Dendritic cell treated with granulocyte-macrophage colony-stimulating factor and Interleukin-4, amounts not matched to agents 40 ng/mL and 50 ng/mL, for 4 days (primary cell): ENCODE data around the gene CYP46A1.

Experiments
- H3K27ac Mint-ChIP-seq: one replicate; pipeline ENCODE4 v1.8.0; 2022; ENCODE audit warnings: mild to moderate bottlenecking, mixed read lengths
- H3K27me3 Mint-ChIP-seq: one replicate; pipeline ENCODE4 v1.8.0; 2022; ENCODE audit warnings: mild to moderate bottlenecking, mixed read lengths
- H3K36me3 Mint-ChIP-seq: one replicate; pipeline ENCODE4 v1.8.0; 2022; ENCODE audit warnings: low read depth, mixed read lengths
- H3K4me1 Mint-ChIP-seq: one replicate; pipeline ENCODE4 v1.8.0; 2022; ENCODE audit warnings: low read depth, mixed read lengths
- H3K4me3 Mint-ChIP-seq: one replicate; pipeline ENCODE4 v1.8.0; 2022; ENCODE audit warnings: mild to moderate bottlenecking, moderate library complexity, mixed read lengths
- H3K9me3 Mint-ChIP-seq: one replicate; pipeline ENCODE4 v1.8.0; 2022; ENCODE audit warnings: mixed read lengths
- intact Hi-C: fragments of 100-400 bp; cut with micrococcal nuclease; formaldehyde crosslinking; loops from one replicate; pipeline ENCODE4 v1.15.0; 2022

Gene CYP46A1

GRCh38 chr14:99735189-99736135 lies 51.4 kb downstream of the CYP46A1 start:
- no peak overlapping the region for H3K27ac Mint-ChIP-seq
- no peaks in the 10 kb centered on the region for H3K36me3 Mint-ChIP-seq
- no peaks in the 10 kb centered on the region for H3K9me3 Mint-ChIP-seq
- H3K27me3 Mint-ChIP-seq = peaks cover 59% of the 10 kb centered on the region
- H3K4me1 Mint-ChIP-seq = peaks cover 5% of the 10 kb centered on the region
- H3K4me3 Mint-ChIP-seq = no peak overlapping the region
- intact Hi-C loops = no loop called here

GRCh38 chr14:99736603-99737371 lies 52.7 kb downstream of the CYP46A1 start:
- no peak overlapping the region for H3K4me3 Mint-ChIP-seq
- H3K9me3 Mint-ChIP-seq = no peaks in the 10 kb centered on the region
- peaks cover 60% of the 10 kb centered on the region for H3K27me3 Mint-ChIP-seq
- no peak overlapping the region for H3K27ac Mint-ChIP-seq
- intact Hi-C loops = no loop called here
- H3K36me3 Mint-ChIP-seq = no peaks in the 10 kb centered on the region
- peaks cover 5% of the 10 kb centered on the region for H3K4me1 Mint-ChIP-seq

- no peaks in the 10 kb centered on the region for H3K9me3 Mint-ChIP-seq
- peaks cover 5% of the 10 kb centered on the region for H3K4me1 Mint-ChIP-seq
- no peak overlapping the region for H3K4me3 Mint-ChIP-seq
- intact Hi-C loops = no loop called here
- H3K27ac Mint-ChIP-seq = no peak overlapping the region
- H3K27me3 Mint-ChIP-seq = peaks cover 59% of the 10 kb centered on the region
- no peaks in the 10 kb centered on the region for H3K36me3 Mint-ChIP-seq
These were observed 53.4 kb downstream of the CYP46A1 start for GRCh38 chr14:99737451-99737951.

GRCh38 chr14:99737956-99738667 lies 54.0 kb downstream of the CYP46A1 start:
- Mint-ChIP-seq H3K4me1 (peaks cover 5% of the 10 kb centered on the region), H3K27ac (no peak overlapping the region), H3K4me3 (no peak overlapping the region), H3K36me3 (no peaks in the 10 kb centered on the region), H3K27me3 (peaks cover 59% of the 10 kb centered on the region), H3K9me3 (no peaks in the 10 kb centered on the region)
- intact Hi-C loops = no loop called here

- intact Hi-C loops = no loop called here
- no peaks in the 10 kb centered on the region for H3K4me1 Mint-ChIP-seq
- H3K9me3 Mint-ChIP-seq = no peaks in the 10 kb centered on the region
- no peak overlapping the region for H3K4me3 Mint-ChIP-seq
- H3K27me3 Mint-ChIP-seq = peaks cover 53% of the 10 kb centered on the region
- H3K27ac Mint-ChIP-seq = no peak overlapping the region
- H3K36me3 Mint-ChIP-seq = no peaks in the 10 kb centered on the region
These were observed 56.3 kb downstream of the CYP46A1 start for GRCh38 chr14:99740411-99740810.

GRCh38 chr14:99741227-99741976 lies 57.3 kb downstream of the CYP46A1 start:
- no peaks in the 10 kb centered on the region for H3K4me1 Mint-ChIP-seq
- intact Hi-C loops = no loop called here
- no peak overlapping the region for H3K4me3 Mint-ChIP-seq
- H3K27me3 Mint-ChIP-seq = peaks cover 54% of the 10 kb centered on the region
- no peaks in the 10 kb centered on the region for H3K9me3 Mint-ChIP-seq
- no peaks in the 10 kb centered on the region for H3K36me3 Mint-ChIP-seq
- H3K27ac Mint-ChIP-seq = no peak overlapping the region

GRCh38 chr14:99742074-99742473 lies 58.0 kb downstream of the CYP46A1 start:
- no peak overlapping the region for H3K4me3 Mint-ChIP-seq
- no peaks in the 10 kb centered on the region for H3K9me3 Mint-ChIP-seq
- no peaks in the 10 kb centered on the region for H3K36me3 Mint-ChIP-seq
- H3K27ac Mint-ChIP-seq = no peak overlapping the region
- no peaks in the 10 kb centered on the region for H3K4me1 Mint-ChIP-seq
- intact Hi-C loops = no loop called here
- H3K27me3 Mint-ChIP-seq = peaks cover 55% of the 10 kb centered on the region

GRCh38 chr14:99742509-99743487 lies 58.7 kb downstream of the CYP46A1 start:
- H3K4me1 Mint-ChIP-seq = no peaks in the 10 kb centered on the region
- H3K36me3 Mint-ChIP-seq = no peaks in the 10 kb centered on the region
- H3K27ac Mint-ChIP-seq = no peak overlapping the region
- intact Hi-C loops = no loop called here
- H3K9me3 Mint-ChIP-seq = no peaks in the 10 kb centered on the region
- no peak overlapping the region for H3K4me3 Mint-ChIP-seq
- peaks cover 55% of the 10 kb centered on the region for H3K27me3 Mint-ChIP-seq

- no peaks in the 10 kb centered on the region for H3K4me1 Mint-ChIP-seq
- intact Hi-C loops = no loop called here
- no peak overlapping the region for H3K4me3 Mint-ChIP-seq
- H3K27ac Mint-ChIP-seq = no peak overlapping the region
- no peaks in the 10 kb centered on the region for H3K36me3 Mint-ChIP-seq
- H3K27me3 Mint-ChIP-seq = peaks cover 42% of the 10 kb centered on the region
- no peaks in the 10 kb centered on the region for H3K9me3 Mint-ChIP-seq
These were observed 60.2 kb downstream of the CYP46A1 start for GRCh38 chr14:99744199-99744872.

GRCh38 chr14:99744873-99745224 lies 60.8 kb downstream of the CYP46A1 start:
- intact Hi-C loops = no loop called here
- H3K27me3 Mint-ChIP-seq = peaks cover 38% of the 10 kb centered on the region

GRCh38 chr14:99745307-99745951 lies 61.3 kb downstream of the CYP46A1 start:
- intact Hi-C loops = no loop called here
- Mint-ChIP-seq H3K36me3 (no peaks in the 10 kb centered on the region), H3K27me3 (peaks cover 38% of the 10 kb centered on the region), H3K4me1 (no peaks in the 10 kb centered on the region), H3K27ac (no peak overlapping the region), H3K4me3 (no peak overlapping the region), H3K9me3 (no peaks in the 10 kb centered on the region)

More at GRCh38 chr14:99744873-99745224, 60.8 kb downstream of the CYP46A1 start:
- H3K36me3 Mint-ChIP-seq = no peaks in the 10 kb centered on the region
- H3K4me3 Mint-ChIP-seq = no peak overlapping the region
- H3K9me3 Mint-ChIP-seq = no peaks in the 10 kb centered on the region
- H3K27ac Mint-ChIP-seq = no peak overlapping the region
- H3K4me1 Mint-ChIP-seq = no peaks in the 10 kb centered on the region

GRCh38 chr14:99747167-99747566 lies 63.1 kb downstream of the CYP46A1 start:
- Mint-ChIP-seq H3K4me3 (no peak overlapping the region), H3K36me3 (no peaks in the 10 kb centered on the region), H3K4me1 (no peaks in the 10 kb centered on the region), H3K27me3 (peaks cover 37% of the 10 kb centered on the region), H3K27ac (no peak overlapping the region), H3K9me3 (no peaks in the 10 kb centered on the region)
- intact Hi-C loops = no loop called here
